ENCODE results near the gene KIAA0319L.
A peak's percentile ranks its signal among the peaks of the same experiment; 100 is the strongest.
"Not testable (repeated sequence)": the region's sequence is repeated elsewhere in the genome, so short reads cannot be mapped to it uniquely, and the experiment has no call there.

KIAA0319L gene

DNA sequence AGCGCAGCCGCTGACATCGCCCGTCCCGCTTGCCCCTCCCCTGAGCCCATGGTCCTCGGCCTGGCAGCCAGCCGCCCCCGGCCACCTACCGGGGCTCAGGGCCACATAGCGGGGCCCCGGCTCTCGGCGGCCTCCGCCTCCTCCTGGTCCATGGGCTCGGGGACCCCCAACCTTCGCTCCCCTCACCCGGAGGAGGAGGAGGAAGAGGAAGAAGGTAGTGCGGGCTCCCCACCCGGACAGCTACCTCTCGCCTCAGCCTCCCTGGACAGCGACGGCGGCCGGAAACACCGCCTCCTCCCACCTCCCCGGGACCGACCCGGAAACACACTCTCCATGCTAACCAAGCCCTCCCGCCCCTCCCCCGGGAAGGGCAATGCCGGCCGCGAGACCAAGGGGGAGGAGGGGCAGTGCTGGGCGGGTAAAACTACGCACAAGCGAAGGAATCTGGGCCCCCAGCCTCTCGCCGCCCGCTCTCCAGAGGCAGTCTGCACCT is at the start of gene KIAA0319L:
Gene KIAA0319L (minus strand): TSS at position 286 of the 493 bp plus-strand sequence. CDS start 2,912 bp downstream, outside the sequence.
- peak; percentile 65 to 84 (median 76) for DNase-seq

DNA sequence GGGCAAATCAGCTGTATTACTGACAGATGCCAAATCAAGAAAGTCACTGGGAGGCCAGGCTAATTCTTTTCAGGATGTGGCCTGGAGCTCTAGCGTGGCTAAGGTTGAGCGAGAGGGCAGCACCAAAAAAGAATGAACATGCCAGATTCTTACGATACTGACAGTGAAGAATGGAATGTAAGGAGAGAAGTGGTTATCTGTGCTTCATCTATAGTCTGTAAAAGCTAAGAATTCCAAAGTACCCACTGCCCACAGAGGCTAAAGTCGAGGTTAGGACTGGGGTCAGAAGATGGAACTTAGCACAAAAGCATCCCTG is 48.6 kb upstream of the KIAA0319L start:
- DNase-seq = no peak

DNA sequence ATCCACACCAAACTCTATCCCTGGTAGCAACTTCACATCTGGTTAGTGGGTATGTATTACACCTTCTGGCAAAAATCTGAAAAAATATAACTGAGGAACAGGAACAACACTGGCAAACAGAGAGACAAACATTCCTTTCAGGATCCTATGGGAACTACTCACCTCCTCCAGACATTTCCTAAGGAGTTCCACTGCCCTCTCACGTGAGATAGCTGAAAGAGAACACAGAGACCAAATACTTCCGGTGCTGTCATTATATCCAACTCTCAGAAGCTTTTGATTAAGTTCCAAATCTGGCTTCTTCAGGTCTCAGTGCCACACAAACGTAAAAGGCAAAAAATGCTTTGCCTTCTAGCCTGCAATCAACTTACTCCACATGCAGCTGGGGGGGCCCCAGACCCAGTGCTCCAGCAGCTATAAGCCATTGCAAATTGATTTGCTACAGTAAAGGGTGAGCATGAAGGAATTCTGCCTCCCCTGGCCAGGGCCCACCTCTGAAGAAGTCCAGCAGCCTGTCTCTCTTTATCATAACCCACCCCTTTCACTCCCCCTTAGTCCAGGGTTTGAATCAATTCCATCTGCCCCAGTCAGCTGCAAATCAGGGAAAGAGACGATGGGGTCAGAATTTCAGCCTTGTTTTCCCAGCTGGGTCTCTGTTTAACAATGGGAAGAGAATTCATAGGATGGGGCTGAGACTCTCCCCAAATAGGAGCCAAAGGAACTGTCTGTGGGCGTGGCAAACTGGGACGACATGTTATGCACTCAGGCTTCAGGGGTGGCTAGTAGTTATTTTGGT is 48.1 kb upstream of the KIAA0319L start:
- DNase-seq = no peak

DNA sequence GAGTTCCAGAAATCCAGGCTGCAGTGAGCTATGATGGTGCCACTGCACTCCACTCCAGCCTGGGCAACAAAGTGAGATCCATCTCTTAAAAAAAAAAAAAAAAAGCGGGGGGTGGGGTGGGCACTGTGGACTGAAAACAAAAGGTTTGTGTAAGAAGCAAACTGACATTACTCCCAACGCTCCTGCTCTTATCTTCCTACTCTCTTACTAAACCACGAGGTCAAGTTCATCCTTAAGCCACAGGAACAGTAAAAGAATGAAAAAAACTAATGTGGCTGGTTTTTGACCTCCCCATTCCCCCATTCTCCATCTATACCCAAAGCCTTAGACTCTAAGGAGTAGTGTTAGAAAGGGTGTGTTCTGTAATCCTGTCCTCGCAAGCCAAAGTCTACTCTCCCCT is 46.7 kb upstream of the KIAA0319L start:
- DNase-seq = no peak

DNA sequence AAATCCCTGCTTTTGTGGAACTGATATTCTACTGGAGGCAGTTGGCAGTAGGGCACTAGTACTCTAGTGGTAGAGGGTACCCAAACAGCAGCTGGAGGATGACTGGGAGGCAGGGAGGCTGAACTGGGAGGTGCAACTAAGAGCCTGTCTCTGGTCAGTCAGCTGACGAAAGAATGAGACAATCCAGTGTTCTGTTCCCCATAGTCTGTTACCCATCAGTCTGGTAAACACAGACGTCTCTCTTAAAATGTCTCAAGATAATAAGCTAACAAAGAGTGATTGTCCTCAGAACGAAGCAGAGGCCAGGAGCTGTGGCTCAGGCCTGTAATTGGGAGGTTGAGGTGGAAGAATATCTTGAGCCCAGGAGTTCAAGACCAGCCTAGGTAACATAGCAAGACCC is 46.3 kb upstream of the KIAA0319L start:
- DNase-seq = no peak

DNA sequence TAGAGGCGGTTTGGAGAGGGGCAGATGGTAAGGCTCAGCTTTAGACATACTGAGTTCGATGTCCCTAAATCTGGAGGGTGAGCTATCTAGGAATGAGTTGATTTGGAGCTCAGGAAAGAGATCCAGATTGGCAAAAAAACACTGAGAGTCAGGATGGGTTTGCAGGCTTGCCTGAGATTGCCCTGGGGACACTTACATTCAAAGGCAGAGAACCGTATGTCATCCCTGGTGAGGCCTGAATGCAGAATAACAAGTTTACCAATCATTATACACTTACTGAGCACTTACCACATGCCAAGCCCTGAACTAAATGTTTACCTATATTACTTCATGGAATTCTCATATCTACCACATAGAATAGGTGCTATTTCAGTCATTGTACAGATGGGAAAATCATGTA is 43.4 kb upstream of the KIAA0319L start:
- DNase-seq = no peak

DNA sequence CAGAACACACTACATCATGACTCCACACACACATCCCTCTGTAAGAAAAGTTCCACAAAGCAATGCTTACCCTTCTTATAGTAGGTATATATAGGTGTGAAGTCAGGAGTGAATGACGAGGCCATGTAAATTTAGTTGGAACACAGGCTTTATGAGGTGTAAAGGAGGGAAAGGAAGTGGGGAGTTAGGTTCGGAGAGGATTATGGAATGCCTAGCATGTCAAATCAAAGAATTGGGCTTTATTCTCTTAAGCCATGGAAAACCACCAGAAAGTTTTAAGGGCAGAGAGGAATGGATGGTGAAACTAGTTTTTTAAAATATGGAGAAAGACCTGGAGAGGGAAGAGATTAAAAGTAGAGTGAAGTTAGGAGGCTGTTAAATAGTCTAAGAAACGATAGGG is 42.2 kb upstream of the KIAA0319L start:
- DNase-seq = no peak

DNA sequence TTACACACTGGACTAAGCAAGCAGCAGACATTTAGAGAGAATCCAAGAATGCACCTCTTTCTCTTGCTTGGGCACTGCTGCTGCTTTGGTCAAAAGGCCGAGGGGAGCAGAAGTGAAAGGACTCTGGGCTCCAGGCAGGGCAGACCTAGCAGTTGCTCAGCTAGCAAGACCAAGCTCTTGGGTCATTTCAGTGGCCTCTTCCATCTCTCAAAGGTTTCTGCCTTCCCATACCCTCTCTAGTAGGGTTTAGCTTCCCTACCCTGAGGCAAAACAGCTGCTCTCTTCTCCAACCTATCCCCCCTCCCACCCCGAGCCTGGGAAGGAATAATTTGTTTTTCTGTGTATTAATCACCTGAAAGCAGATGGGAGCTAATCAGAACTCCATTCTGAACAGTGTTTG is 41.7 kb upstream of the KIAA0319L start:
- DNase-seq = no peak

DNA sequence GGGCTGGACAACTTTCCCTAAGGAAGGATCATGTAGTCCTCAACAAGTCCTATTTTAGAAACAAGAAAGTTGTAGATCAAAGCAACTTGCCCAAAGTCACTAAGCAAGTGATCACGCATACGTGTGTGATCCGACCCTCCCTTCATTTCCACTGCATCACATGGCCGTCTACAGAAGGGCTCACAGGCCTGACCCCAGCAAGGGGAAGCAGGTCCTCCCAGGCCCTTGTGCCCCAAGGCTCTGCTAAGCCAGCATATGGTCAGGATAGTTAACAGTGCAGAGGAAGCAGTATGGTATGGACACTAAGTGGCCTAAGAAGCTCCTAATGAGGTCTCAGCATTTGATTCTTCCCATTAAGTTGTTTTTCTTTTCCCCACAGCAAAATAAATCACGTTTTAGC is 40.7 kb upstream of the KIAA0319L start:
- DNase-seq = no peak

DNA sequence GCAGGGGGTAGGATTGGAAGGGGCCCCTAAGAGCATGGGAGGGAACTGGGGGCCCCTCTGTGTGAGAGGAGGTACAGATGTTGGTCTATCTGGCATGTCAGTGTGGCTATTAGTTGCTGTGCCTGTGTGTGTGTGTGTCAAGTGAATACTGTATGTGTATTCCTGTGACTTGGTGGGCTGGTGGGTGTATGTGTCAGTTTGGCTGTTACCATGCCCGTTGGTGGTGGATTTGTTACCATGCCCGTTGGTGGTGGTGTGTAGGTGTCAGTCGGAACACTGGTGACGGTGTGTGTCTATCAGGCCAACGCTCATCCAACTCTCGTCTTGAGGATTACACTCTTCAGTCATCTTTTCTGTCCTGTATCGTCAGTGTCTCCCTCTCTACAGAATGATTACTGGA is 38.5 kb upstream of the KIAA0319L start:
- DNase-seq = no peak

DNA sequence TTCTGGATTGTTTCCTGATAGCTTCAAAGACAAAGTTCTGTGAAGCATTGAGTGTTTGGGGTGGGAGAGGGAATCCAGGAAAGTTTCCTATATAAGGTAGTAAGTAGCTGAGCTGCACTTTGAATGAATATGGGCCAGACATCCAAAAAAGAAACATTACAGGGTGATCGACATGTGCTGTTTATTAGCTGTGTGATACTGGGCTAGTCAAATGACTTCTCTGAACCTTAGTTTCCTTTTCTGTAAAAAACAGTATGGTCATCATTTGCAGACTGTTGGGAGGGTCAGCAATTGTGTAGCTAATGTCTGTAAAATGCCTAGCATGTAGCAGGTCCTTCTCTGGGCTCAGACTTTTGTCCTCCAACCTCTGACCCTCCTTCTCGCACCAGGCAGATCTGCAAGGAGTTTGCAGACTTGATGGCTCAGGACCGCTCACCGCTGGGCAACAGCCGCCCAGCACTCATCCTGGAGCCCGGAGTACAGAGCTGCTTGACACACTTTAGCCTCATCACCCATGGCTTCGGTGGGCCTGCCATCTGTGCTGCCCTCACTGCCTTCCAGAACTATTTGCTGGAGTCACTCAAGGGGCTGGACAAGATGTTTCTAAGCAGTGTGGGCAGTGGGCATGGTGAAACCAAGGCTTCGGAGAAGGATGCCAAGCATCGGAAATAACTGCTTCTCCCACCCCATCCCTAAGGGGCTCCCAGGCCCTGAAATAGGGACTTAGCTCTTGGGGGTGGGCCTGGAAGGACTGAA is 37.0 kb upstream of the KIAA0319L start:
- DNase-seq = no peak

DNA sequence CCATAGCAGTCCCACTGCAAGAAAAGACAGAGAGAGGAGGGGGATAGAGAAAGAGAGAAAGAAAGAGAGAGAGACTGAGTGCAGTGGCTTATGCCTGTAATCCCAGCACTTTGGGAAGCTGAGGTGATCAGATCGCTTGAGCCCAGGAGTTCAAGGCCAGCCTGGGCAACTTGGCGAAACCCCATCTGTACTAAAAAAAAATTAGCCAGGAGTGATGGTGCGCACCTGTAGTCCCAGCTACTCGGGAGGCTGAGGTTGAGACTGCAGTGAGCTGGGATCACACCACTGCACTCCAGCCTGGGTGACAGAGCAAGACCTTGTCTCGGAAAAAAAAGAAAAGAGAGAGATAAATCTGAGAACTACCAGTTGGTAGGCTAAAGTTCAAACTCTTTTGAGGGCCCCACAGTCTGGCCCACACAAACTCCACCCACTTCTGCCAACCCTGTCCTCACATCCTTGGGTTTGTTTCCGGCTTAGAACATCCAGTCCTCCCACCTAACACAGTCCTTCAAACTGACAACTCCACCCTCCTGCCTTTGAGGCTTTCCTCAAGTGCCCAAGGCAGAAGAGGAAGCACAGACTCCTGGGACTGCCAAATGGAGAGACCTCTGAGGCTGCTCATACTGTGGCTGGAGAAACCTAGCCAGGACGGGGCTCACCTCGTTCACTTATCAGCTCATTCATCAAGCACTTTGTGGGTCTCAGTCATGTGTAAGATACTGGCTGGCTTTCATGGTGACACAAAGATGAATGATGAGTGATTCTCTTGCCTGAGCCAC is 36.0 kb upstream of the KIAA0319L start:
- no peak for DNase-seq

DNA sequence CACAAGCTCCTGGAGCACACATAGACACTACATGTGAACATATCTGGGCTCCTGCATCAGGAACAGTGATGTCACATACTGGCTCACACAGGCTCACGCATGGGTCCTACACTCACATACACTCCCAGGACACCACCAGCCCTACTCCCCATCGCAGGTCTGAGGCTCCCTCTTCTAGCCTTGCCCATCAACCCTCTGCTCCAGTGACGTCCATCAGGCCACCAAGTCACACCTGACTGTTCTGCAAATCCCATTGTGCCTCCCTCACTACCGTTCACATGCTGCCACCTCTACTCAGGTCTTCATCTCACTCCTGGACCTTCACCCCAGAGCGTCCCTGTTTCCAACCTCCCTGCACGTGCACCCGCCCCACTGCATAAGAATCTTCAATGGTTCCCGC is 34.0 kb upstream of the KIAA0319L start:
- DNase-seq = no peak

DNA sequence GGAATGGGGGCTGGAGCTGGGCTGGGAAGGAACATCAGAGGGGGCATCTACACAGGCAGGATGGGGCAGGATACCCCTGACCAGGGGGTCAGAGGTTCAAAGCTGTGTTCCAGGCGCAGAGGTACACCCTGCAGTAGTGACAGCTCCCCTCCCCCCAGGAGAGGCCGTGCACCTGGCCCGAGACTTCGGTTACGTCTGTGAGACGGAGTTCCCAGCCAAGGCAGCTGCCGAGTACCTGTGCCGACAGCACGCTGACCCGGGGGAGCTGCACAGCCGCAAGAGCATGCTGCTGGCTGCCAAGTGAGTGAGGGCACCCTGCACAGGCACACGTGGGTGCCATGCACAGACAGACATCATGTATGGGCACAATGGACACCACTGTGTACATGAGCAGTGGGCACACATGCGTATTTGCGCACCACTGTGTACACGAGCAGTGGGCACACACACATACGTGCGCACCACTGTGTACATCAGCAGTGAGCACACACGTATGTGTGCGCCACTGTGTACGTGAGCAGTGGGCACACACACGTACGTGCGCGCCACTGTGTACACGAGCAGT is 33.4 kb upstream of the KIAA0319L start:
- no peak for DNase-seq

DNA sequence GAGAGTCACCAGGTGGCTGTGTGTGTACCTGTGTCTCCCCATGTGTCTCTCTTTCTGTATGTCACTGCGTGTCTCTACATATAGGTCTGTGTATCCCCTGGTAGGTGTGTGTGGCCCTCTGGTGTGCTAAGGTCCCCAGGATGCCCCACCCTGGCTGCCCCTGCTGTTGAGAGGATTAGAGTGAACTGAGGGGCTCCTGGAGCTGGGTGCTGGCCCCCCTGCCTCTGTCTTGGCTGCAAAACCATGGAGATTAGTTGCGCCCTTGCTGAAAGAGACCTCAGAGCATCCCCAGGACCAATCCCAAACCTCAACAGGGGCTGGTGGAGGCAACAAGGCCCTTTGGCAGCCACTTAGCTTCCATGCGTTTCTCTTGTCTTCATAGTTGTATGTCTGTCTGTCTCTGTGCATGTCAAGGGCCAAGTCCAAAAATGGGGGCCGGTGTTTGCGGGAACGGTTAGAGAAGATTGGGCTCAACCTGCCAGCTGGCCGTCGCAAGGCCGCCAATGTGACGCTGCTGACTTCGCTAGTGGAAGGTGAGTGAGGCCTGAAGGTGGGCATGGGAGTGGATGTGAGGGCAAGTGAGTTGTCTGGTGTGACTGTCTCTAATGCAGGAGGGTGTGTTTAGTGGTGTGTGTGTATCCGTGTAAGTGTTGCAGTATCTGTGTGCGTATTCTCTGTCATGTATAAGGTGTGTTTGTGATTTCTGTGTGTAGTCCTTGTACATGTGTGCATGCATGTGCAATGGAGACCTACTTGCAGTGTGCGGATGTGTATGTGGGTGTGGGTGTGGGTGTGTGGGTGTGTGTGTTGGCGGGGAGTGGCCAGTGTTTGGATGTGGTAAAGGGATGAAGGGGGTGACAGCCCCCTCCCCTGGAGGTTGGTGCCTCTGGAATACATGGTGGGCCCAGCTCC is 32.6 kb upstream of the KIAA0319L start:
- DNase-seq = no peak

DNA sequence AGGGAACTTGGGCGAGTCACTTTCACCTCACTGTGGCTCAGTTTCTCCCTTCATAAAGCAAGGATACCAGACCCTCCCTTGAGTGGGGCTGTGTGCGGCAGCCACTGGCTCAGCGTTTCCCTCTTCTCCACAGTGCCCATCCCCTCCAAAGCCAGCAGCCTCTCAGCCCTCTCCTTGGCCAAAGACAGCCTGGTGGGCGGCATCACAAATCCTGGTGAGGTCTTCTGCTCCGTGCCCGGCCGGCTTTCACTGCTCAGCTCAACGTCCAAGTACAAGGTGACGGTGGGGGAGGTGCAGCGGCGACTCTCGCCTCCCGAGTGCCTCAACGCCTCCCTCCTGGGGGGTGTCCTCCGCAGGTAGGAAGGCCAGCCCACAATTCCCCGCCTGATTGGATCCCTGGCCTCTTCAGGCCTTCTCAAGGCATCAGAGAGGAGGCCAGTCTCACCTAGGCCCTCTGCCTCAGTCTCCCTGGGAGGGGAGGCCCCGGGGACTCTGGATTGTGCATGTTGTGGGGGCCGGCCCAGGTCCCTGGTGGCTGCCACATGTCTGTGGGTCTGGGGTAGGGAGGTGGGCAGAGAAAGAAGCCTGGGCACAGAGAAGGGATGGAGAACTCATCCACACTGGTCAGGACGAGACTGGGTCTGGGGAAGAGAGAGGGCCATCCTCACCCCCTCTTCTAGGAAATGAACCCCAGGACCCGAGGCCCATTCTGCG is 31.2 kb upstream of the KIAA0319L start:
- no peak for DNase-seq

DNA sequence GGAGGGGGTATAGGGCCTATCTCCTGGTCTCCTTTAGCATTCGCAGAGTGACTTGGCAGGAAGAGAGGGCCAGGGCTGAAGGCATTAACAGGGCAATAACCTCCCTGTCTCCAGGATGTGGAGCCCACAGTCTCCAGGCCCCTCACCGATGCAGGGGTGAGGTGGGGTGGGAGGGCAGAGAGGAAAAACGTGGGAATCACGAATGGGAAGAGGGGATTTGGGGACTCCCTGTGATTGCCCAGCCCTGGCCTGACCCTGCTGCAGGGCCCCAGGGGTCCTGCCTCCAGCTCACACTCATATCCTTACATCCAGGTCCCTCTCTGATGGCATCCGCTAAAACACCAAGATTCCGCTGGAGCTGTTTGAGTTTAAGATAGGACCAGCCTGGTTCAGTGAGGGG is 30.5 kb upstream of the KIAA0319L start:
- DNase-seq = no peak

DNA sequence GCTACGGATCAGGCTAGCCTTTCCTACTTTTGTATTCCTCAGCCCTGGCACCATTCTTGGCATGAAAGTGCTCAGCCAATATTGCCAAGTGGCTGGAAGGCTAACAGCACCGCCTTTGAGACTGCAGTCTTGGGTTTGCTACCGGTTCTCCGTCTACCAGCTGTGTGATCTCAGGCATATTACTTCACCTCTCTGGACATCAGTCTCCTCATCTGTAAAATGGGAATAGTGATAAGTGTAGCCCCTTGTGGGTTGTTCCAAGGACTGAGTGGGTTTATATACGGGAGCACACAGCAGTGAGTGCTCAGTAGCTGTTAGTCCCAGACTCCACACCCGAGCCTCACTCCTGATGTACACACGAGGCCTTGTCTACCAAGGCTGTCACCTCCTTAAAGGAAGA is 29.6 kb upstream of the KIAA0319L start:
- no peak for DNase-seq

DNA sequence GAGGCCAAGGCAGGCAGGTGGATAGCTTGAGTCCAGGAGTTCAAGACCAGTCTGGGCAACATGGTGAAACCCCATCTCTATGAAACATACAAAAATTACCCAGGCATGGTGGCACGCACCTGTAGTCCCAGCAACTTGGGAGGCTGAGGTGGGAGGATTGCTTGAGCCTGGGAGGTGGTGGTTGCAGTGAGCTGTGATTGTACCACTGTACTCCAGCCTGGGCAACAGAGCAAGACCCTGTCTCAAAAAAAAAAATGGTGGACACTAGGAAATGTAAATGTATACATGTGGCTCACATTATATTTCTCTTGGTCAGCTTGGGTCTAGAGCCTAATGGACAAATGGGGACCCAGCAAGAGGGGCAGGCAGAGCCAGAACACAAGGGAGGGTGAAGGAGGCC is 28.6 kb upstream of the KIAA0319L start:
- DNase-seq = not testable (repeated sequence)

DNA sequence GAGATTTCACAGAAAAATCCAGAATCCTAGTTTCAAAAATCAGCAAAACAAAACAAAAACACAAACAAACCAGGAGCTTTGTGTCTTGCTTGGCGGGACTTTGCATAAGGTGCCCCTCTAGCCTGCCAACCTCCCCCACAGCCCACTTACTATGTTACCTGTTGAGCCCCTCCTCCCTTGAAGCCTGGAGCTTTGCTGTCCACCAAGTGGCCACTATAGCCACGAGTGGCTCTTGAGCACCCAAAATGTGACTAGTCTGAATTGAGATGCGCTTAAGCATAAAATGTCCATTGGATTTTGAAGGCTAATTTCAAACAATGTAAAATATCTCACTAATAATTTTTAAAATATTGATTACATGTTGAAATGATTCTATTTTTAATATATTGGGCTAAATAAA is 28.1 kb upstream of the KIAA0319L start:
- DNase-seq = no peak

DNA sequence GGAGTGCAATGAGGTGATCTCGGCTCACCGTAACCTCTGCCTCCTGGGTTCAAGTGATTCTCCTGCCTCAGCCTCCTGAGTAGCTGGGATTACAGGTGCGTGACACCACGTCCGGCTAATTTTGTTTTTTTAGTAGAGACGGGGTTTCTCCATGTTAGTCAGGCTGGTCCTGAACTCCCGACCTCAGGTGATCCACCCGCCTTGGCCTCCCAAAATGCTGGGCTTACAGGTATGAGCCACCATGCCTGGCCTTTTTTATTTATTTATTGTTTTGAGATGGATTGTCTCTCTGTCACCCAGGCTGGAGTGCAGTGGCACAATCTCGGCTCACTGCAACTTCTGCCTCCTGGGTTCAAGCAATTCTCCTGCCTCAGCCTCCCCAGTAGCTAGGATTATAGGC is 24.4 kb upstream of the KIAA0319L start:
- DNase-seq = not testable (repeated sequence)
